Adipocyte (in vitro differentiated cells): Measurements from ENCODE around the gene OR8S1.

Experiments
- DNase-seq: peaks from one replicate; pipeline ENCODE4 v3.0.0-alpha.2; 2015; ENCODE audit warnings: low read depth
- H3K27me3 ChIP-seq: replicated peaks from 2 replicates; pipeline ENCODE4 v1.7.0; 2013; ENCODE audit warnings: mild to moderate bottlenecking, low read length, moderate library complexity; ENCODE audit not compliant: control insufficient read depth, insufficient read depth
- H3K36me3 ChIP-seq: 2 replicates; pipeline ENCODE4 v1.7.0; 2013; ENCODE audit warnings: low read length, mild to moderate bottlenecking, moderate library complexity; ENCODE audit not compliant: control insufficient read depth, insufficient read depth, severe bottlenecking
- H3K4me1 ChIP-seq: 2 replicates; pipeline ENCODE4 v1.7.0; 2013; ENCODE audit warnings: mild to moderate bottlenecking, low read length, moderate library complexity; ENCODE audit not compliant: control insufficient read depth, insufficient read depth
- H3K4me3 ChIP-seq: 2 replicates; pipeline ENCODE4 v1.7.0; 2013; ENCODE audit warnings: mild to moderate bottlenecking, low read length, moderate library complexity
- H3K9ac ChIP-seq: 2 replicates; pipeline ENCODE4 v1.7.0; 2013; ENCODE audit warnings: mild to moderate bottlenecking, low read length, moderate library complexity
- H3K9me3 ChIP-seq: 2 replicates; pipeline ENCODE4 v1.7.0; 2013; ENCODE audit warnings: mild to moderate bottlenecking, low read length, moderate library complexity; ENCODE audit not compliant: control insufficient read depth

Gene OR8S1

GRCh38 chr12:48557919-48558318 lies 32.5 kb downstream of the OR8S1 start:
- no peak overlapping the region for H3K4me3 ChIP-seq
- DNase-seq: no peak
- peaks cover 18% of the 10 kb centered on the region for H3K27me3 ChIP-seq
- H3K9me3 ChIP-seq: no peaks in the 10 kb centered on the region
- no peaks in the 10 kb centered on the region for H3K4me1 ChIP-seq
- no peaks in the 10 kb centered on the region for H3K36me3 ChIP-seq
- H3K9ac ChIP-seq: no peak overlapping the region

- DNase-seq: no peak
- peaks cover 36% of the 10 kb centered on the region for H3K27me3 ChIP-seq
- H3K9me3 ChIP-seq: no peaks in the 10 kb centered on the region
- H3K36me3 ChIP-seq: no peaks in the 10 kb centered on the region
- no peak overlapping the region for H3K9ac ChIP-seq
- H3K4me1 ChIP-seq: no peaks in the 10 kb centered on the region
- H3K4me3 ChIP-seq: no peak overlapping the region
These were observed 42.3 kb downstream of the OR8S1 start for GRCh38 chr12:48567731-48568130.

- Histone ChIP-seq H3K27me3 (peaks cover 30% of the 10 kb centered on the region), H3K9me3 (no peaks in the 10 kb centered on the region), H3K4me3 (no peak within 1 kb of the TSS), H3K9ac (no peak within 1 kb of the TSS), H3K36me3 (no peaks in the 10 kb centered on the region), H3K4me1 (no peaks in the 10 kb centered on the region)
- no peak for DNase-seq
These were observed 44.5 kb downstream of the OR8S1 start, which contains the start of gene LALBA for GRCh38 chr12:48569946-48570345. LALBA (minus strand) TSS chr12:48570046; CDS start chr12:48570020, 26 bp downstream.

- Histone ChIP-seq H3K9me3 (no peaks in the 10 kb centered on the region), H3K36me3 (no peaks in the 10 kb centered on the region), H3K4me3 (no peak overlapping the region), H3K27me3 (peaks cover 22% of the 10 kb centered on the region), H3K9ac (no peak overlapping the region), H3K4me1 (no peaks in the 10 kb centered on the region)
- no peak for DNase-seq
These were observed 46.9 kb downstream of the OR8S1 start for GRCh38 chr12:48572326-48572725.
